NCI-H345 treated with DMSO at 0.1 percent for 48 hours (cell line): ENCODE results near the gene ZFHX2.
"Not testable (repeated sequence)": the region's sequence is repeated elsewhere in the genome, so short reads cannot be mapped to it uniquely, and the experiment has no call there.

Experiments used
- DNase-seq: peaks from one replicate; lab custom pipeline; 2025; ENCODE audit not compliant: unreplicated experiment; lab: John Stamatoyannopoulos, UW

ZFHX2 gene

DNA sequence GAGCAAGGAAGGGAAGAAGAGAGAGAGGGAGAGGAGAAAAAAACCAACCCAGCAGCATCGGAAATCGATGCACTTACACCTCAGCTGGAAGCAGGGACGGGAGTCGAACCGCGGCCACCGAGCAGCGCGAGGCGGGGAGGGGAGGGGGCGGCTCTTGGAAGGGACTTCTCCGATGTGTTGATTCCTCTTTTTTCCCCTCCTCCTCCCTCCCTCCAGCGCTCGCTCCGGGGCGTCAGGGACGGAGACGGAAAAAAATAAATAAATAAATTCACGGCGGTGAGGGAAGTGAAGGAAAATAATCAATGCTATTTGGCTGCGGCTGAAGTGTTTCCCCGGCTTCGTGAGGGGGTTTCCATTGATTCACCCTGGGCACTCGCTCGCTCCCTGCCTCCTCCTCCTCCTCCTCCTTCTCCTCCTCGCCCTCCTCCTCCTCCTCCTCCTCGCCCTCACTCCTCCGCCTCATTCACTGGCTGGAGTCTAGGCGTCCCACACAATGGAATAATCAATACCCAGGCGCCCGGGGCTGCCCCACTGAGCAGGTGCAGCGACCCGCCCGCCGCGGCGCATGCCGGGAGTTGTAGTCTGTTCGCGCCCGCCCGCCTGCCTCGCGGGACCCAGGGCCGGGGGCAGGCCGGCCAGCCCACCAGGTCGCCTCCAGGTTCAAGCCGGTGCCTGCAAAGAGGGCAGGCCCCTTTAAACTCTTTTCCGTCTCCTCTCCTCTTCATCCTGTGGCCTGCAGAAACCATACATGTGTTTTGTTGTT, at the start of gene ZFHX2:
Gene ZFHX2 (minus strand): TSS at position 500 of the 763 bp plus-strand sequence. CDS start 16,440 bp downstream, outside the sequence.
- DNase-seq: peak; percentile 90

GRCh38 chr14:23600806-23601205, 49.2 kb upstream of the ZFHX2 start:
- no peak for DNase-seq

- DNase-seq: no peak
Observed at GRCh38 chr14:23600322-23600707, 48.8 kb upstream of the ZFHX2 start.

DNA sequence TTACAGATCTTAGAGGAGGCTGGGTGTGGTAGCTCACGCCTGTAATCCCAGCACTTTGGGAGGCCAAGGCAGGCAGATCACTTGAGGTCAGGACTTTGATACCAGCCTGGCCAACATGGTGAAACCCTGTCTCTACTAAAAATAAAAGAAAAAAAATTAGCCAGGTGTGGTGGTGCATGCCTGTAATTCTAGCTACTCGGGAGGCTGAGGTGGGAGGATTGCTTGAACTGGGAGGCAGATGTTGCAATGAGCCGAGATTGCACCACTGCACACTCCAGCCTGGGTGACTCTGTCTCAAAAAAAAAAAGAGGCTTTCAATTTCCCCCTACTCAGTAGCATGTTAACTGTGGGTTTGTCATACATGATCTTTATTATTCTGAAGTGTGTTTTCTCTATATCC, 42.6 kb upstream of the ZFHX2 start:
- DNase-seq: not testable (repeated sequence)

GRCh38 chr14:23590198-23590597, 38.6 kb upstream of the ZFHX2 start:
- DNase-seq: no peak

- no peak for DNase-seq
Observed at GRCh38 chr14:23589606-23590005, 38.0 kb upstream of the ZFHX2 start.

DNA sequence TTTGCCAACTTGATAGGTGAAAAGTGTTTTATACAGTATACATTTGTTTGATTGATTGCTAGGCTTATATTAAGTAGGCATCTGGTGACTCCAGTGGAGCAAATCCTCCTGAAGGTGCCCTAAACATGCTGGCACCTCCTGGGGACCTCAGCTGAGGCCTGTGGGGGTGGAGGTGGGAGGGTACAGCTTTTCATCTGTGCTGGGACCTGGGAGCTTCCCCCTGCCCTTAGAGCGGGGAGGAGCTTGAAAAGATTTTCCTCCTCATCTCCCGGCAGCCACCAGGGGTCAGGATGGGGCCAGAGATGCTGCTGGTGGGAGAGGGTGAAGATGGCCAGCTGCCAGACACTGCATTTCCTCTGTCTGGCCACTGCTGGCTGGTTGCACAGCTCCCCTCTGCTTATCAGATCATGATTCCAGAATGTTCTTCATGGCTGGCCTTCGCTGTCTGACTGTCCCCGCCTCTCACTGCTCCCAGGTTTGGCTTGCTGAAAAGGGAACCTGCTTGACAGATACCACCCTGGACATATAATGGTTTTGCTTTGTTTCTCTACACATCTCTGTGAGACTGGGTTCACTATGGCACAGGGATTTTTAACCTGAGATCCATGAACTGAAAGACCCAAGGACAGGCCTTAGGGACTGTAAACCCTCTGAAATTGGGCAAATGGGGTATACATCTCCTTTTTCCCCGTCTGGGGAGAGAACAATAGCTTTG, 37.5 kb upstream of the ZFHX2 start:
- DNase-seq: peak; percentile 68

- not testable (repeated sequence) for DNase-seq
Observed at GRCh38 chr14:23584527-23585203, 33.1 kb upstream of the ZFHX2 start.

DNA sequence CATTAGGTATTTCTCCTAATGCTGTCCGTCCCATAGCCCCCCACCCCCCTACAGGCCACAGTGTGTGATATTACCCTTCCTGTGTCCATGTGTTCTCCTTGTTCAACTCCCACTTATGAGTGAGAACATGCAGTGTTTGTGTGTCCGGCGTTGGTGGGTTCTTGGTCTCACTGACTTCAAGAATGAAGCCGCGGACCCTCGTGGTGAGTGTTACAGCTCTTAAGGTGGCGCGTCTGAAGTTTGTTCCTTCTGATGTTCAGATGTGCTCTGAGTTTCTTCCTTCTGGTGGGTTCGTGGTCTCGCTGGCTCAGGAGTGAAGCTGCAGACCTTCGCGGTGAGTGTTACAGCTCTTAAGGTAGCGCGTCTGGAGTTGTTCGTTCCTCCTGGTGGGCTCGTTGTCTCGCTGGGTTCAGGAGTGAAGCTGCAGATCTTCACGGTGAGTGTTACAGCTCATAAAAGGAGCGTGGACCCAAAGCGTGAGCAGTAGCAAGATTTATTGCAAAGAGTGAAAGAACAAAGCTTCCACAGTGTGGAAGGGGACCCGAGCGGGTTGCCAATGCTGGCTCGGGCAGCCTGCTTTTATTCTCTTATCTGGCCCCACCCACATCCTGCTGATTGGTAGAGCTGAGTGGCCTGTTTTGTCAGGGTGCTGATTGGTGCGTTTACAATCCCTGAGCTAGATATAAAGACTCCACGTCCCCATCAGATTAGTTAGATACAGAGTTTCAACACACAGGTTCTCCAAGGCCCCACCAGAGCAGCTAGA, 32.4 kb upstream of the ZFHX2 start:
- not testable (repeated sequence) for DNase-seq

- DNase-seq: no peak
Observed at GRCh38 chr14:23582906-23583760, 31.6 kb upstream of the ZFHX2 start.

- no peak for DNase-seq
Observed at GRCh38 chr14:23580948-23581281, 29.4 kb upstream of the ZFHX2 start.

DNA sequence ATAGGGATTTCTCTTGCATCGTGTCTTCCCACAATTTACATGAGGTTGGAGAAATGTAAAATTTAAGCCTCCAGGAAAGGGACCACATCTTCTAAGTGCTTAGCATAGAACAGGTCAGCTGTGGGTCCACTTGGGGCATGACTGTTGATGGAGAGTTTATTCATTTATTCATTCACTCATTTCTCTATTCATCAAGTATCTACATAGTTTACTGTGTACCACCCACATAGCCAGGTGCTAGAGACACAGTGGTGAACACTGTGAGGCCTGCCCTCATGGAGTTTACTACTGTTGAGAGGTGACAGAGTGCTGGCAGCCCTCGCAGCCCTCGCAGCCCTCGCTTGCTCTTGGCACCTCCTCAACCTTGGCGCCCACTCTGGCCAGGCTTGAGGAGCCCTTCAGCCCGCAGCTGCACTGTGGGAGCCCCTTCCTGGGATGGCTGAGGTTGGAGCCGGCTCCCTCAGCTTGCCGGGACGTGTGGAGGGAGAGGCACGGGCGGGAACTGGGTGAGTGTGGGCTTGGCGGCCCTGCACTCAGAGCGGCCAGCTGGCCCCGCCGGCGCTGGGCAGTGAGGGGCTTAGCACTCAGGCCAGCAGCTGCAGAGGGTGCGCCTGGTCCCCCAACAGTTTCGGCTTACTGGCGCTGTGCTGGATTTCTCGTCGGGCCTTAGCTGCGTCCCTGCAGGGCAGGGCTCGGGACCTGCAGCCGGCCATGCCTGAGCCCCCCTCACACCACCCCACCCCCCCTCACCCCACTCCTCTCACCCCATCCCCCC, 28.8 kb upstream of the ZFHX2 start:
- no peak for DNase-seq

- DNase-seq: no peak
Observed at GRCh38 chr14:23579739-23580138, 28.2 kb upstream of the ZFHX2 start.

DNA sequence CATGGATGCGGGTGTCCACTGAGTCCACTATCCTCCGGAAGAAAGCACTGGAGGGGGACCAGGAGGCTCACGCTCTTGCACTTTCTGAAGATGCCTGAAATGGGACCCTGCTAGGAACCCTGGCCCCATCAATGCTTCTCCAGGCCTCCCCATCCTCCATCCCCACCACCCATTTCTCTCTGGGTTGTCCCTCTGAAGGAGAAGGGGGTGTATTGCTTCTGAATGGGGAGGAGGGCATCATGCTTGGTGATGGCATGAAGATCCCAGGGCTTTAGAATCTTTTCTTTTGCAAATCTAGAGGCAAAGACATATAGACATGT, 27.7 kb upstream of the ZFHX2 start:
- DNase-seq: no peak

GRCh38 chr14:23578560-23579310, 27.2 kb upstream of the ZFHX2 start, which contains the start of gene JPH4:
JPH4 (minus strand) TSS chr14:23578790; CDS start chr14:23577453, 1,337 bp downstream.
- DNase-seq: no peak

DNA sequence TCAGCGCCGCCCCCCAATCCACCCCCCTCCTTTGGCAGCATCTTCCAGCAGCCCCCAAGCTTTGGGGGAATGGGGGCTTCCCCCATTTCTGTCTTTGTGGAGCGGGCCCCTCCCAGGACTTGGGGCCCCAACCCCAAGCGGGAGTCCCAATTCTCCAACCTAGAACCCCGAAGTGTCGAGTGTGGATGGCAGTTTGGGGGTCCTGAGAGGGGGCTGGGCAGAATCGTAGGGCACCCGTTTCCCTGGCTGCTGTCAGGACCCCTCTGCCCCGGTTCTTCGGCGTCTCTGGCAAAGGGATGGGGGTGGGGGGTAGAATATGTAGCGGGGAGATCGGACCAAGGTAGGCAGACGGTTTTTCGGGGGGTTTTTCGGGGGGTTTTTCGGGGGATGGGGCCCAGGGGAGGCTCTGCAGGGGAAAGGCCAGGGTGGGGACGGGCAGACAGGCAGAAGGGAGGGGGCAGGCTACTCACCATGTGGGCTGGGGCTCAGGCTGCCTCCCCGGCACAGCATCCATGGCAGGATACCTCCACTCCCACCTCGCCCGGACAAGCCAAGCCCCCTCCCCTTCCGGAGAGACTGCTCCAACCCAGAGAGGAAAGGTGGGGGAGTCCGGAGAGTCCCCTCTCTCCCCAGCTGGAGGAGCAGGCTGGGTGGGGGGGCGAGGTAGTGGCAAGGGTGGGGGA, 26.3 kb upstream of the ZFHX2 start:
- no peak for DNase-seq

DNA sequence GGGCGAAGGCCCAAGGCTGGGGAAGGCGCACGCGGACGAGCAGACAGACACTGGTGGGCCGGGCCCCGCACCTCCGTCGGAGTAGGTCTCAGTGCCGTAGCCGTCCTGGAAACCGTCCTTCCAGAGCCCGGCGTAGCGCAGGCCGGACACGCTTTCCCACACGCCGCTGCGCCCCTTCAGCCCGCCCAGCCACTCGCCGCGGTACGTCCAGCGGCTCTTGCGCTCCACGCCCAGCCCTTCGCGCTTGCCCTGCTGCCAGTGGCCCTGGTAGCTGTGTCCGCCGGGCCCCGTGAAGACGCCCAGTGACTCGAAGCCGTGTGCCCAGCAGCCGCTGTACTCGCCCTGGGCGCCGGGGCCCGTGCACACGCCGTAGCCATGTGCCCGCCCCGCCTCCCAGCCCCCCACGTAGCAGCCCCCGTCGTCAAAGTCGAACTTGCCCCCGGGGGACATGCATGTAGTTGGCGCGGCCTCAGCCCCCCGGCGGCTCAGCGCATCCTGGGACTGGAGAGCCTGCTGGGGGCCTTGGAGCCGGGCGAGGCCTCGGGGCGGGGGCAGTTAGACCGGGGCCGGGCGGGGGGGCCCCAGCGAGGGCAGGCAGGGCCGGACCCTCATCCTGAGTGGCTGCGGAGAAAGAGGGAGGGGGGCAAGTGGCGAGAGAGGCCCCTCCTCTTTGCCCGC, 25.6 kb upstream of the ZFHX2 start:
- DNase-seq: no peak
